Measurements from ENCODE around the gene LINS1. TPM values are rescaled to one million over a fixed set of nuclear protein-coding genes. Genes with fewer than 3 reads are reported as not detected.

Gene LINS1
- total and polyA plus RNA-seq, 2 of the 8 experiments (the other 6 are each of a cell fraction or from before 2014, with no cell fraction given) = 4.2 to 8.1 TPM

DNA sequence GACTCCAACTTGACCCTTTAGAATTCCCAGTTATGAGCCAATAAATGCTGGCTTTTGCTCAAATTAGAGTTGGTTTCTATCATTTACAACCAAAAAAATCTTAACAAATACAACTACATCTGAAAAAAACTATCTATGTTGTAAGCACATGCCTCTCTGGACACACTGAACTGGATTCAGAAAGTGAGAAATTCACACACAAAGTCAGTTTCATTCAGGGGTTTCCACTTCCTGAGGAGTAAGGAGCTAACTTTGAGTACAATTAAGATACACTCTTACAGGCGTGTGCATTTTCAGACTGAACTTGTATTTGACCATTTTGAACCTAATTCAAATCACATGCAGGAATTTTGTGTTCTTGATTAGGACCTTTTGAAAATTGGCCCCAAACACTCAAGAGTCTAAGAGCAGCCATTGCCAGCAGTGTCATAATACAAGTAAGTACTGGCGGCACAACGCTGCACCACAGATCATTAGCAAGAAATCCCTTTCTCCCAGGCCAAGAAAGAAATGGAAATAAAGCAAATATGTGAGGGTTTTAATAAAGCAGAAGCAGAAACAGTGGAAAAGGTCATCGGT is 31.2 kb downstream of the LINS1 start:
- H2BK15ac ChIP-seq (ENCODE audit: low read length) = no peak overlapping the region
- no peak overlapping the region for H3K56ac ChIP-seq (replicated peaks; ENCODE audit: insufficient read length, low read depth, low read length)
- H3K79me1 ChIP-seq (ENCODE audit: low read depth, low read length) = no peaks in the 10 kb centered on the region
- no peak overlapping the region for H3K4ac ChIP-seq (replicated peaks; ENCODE audit: insufficient read length, low read depth, low read length)
- H3K36me3 ChIP-seq (ENCODE audit: control insufficient read depth in 2 of 4, insufficient read depth in 4 of 4, low read length in 3 of 4) = peaks cover 0 to 4% (median 0%) of the 10 kb centered on the region in 4 experiments; a peak in 2 of 8 replicates
- no peak overlapping the region for H2AK5ac ChIP-seq (ENCODE audit: low read depth, low read length)
- H2BK20ac ChIP-seq (ENCODE audit: low read length) = no peak overlapping the region
- no peaks in the 10 kb centered on the region for H4K20me1 ChIP-seq (replicated peaks in 1 of 2; ENCODE audit: control insufficient read depth in 1 of 2, insufficient read depth in 2 of 2, low read length in 2 of 2)
- H3K14ac ChIP-seq (ENCODE audit: insufficient read length) = no peak overlapping the region
- H2BK5ac ChIP-seq (ENCODE audit: low read depth, low read length) = no peak overlapping the region
- no peaks in the 10 kb centered on the region for H3K9me3 ChIP-seq (ENCODE audit: insufficient read depth in 2 of 2, low read depth in 1 of 2, low read length in 1 of 2)
- H3K9ac ChIP-seq (replicated peaks in 1 of 4; ENCODE audit: extremely low read depth in 1 of 4, low read depth in 3 of 4, low read length in 3 of 4) = no peak overlapping the region
- TF ChIP-seq SIN3A (conservative IDR thresholded peaks at IDR 0.05 in 1 of 2, IDR thresholded peaks at IDR 0.05 in 1 of 2; ENCODE audit: low read depth in 1 of 2, low read length in 2 of 2) = no peak
- no peak for TF ChIP-seq CTBP2 (IDR thresholded peaks at IDR 0.05; ENCODE audit: borderline replicate concordance, insufficient read depth, insufficient read length, low read length)
- no peak for TF ChIP-seq GABPA (IDR thresholded peaks at IDR 0.05; ENCODE audit: borderline replicate concordance, insufficient read depth, low read length)
- no peaks in the 10 kb centered on the region for H3K27me3 ChIP-seq (replicated peaks in 1 of 4; ENCODE audit: control insufficient read depth in 3 of 4, extremely low read depth in 1 of 4, insufficient read depth in 3 of 4, low read length in 3 of 4)
- whole genome bisulfite sequencing, 2 experiments (ENCODE audit: extremely low coverage in 1 of 2, insufficient coverage in 1 of 2, insufficient read length in 1 of 2, insufficient replicate concordance in 2 of 2, low coverage in 1 of 2, low lambda C conversion rate in 2 of 2, missing lambda C conversion rate in 1 of 2) = 89% methylated on average over 4 of the region's 4 CpGs; no CpG with 5 or more reads in 1 of the 2 experiments
- no peak overlapping the region for H4K5ac ChIP-seq (ENCODE audit: insufficient read length, low read depth, low read length)
- H3K4me2 ChIP-seq (ENCODE audit: insufficient read depth in 1 of 2, low read depth in 2 of 2, low read length in 2 of 2) = no peak overlapping the region
- no peak overlapping the region for H3K23ac ChIP-seq (ENCODE audit: insufficient read length)
- H4K8ac ChIP-seq (ENCODE audit: extremely low read depth, insufficient read depth, low read length) = no peak overlapping the region
- DNase-seq (ENCODE audit: low read depth in 1 of 2, low spot score in 2 of 2) (no peak), FAIRE-seq (no peak)
- H2BK120ac ChIP-seq (replicated peaks; ENCODE audit: low read depth, low read length) = no peak overlapping the region
- H2AFZ ChIP-seq (ENCODE audit: low read length) = no peak overlapping the region
- ChIA-PET CTCF (ENCODE audit: partially characterized antibody) (interaction anchor here (0.8 to 1.5 kb wide), 3 partner anchors 228 to 284 kb away, joined by 3 read pairs; no protein-coding TSS in a partner anchor), POLR2A (ENCODE audit: partially characterized antibody) (no interaction called here)
- H3K18ac ChIP-seq (ENCODE audit: extremely low read depth, low read length) = no peak overlapping the region
- no peak overlapping the region for H3K4me3 ChIP-seq (ENCODE audit: extremely low read depth in 1 of 4, insufficient read depth in 2 of 4, low read depth in 3 of 4, low read length in 4 of 4)
- no peak overlapping the region for H2BK12ac ChIP-seq (ENCODE audit: low read depth, low read length)
- no peaks in the 10 kb centered on the region for H3K79me2 ChIP-seq (ENCODE audit: control insufficient read depth in 1 of 2, insufficient read depth in 2 of 2, low read length in 2 of 2)
- H3K23me2 ChIP-seq (ENCODE audit: low read depth, low read length) = no peaks in the 10 kb centered on the region
- H3K27ac ChIP-seq (ENCODE audit: low read depth, low read length) = no peak overlapping the region
- H3K4me1 ChIP-seq (replicated peaks in 1 of 4; ENCODE audit: control insufficient read depth in 3 of 4, insufficient read depth in 4 of 4, low read length in 3 of 4) = no peaks in the 10 kb centered on the region
- no peak overlapping the region for H4K91ac ChIP-seq (replicated peaks; ENCODE audit: insufficient read length, low read length)

Measured in H1 (cell line).